GDM1 (cell line): ENCODE data around the gene ROR1.
"Not testable (repeated sequence)": the region's sequence is repeated elsewhere in the genome, so short reads cannot be mapped to it uniquely, and the experiment has no call there.

ENCODE experiments used
- DNase-seq: peaks from one replicate; lab custom pipeline; 2025; lab: John Stamatoyannopoulos, UW

Gene ROR1

DNA sequence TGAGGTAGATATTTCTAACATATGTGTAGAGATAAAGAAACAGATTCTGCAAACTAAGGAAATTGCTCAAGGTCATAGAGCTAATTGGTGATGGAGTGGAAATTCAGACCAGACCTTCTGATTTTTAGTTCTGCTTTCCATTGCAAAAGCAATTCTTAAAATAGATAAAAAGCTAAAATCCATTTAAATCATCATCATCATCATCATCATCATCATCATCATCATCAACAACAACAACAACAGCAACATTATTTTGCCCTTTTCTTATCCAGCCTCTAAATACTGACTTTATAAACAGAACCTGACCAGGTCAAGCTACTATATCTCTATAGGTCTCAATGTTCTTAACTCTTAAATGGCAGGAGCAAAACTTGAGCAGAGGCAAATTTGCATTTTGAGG lies 14.0 kb upstream of the ROR1 start:
- DNase-seq: no peak

DNA sequence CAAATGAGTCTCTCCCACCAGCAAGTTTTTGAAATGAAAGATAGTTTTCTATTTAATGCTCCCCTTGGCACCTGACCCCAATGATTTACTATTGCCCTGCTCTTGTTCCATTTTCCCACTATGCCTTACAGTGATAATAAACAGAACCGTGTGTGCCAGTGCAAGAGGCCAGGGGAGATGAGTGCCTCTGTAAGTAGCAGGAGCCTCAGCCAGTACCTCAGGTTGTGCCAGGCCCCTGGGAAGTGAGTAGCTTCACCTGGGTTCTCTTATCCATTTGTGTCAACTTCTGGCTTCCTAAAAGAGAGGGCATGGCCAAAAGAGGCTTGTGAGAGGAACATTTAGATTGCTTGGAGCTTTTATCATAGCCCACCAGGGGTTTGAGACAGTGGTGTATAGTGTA lies 3.4 kb upstream of the ROR1 start:
- DNase-seq: no peak

DNA sequence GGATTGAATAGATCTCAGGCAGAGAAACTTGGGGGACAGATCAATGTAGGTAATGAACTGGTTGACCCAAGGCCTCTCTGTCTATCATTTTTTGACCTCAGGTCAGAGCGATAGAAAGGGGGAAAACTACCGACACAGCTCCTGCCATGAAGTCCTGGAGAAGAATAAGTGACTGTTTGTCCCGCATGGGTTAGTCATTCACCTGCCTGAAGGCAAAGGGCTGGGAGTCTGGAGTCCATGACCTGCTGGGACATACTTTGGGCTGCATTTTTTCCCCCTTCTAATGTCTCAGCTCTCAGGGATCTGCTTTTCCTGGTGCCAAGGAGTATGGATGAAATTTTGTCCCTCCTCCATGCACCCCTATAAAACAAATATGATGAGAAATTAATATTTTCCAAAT lies 1.6 kb upstream of the ROR1 start:
- DNase-seq: no peak

DNA sequence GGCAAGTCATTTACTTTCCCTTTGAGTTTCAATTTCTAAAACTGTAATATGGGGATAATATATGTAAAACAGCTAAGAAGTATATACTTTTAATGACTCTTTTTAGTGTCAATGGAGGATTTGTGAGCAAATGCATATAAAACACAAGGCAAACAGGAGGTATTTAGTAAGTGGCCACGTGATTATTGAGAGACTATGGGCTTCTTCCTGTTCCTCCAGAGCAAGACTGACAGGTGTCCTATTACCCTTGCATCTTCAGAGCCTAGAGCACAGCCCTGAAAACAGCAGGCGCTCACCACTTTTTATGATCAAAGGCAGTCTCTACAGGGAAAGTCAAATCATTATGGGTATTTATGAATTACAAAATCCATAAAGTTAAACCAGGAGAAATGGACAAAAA lies 941 bp upstream of the ROR1 start:
- no peak for DNase-seq

DNA sequence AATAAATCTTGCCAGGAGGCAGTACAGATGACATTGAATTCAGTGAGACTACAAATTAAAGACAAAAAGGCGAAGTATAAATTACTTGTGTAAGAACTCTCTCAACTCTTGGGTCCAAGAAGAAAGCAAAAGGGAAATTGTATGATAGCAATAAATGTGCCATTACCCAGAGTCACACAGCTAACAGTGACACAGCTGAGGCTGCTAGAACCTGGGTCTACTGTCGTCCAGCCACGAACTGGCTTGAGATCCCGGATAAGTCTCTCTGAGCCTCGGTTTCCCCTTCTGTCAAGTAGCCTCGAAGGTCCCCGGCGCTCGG lies 362 bp upstream of the ROR1 start:
- no peak for DNase-seq

DNA sequence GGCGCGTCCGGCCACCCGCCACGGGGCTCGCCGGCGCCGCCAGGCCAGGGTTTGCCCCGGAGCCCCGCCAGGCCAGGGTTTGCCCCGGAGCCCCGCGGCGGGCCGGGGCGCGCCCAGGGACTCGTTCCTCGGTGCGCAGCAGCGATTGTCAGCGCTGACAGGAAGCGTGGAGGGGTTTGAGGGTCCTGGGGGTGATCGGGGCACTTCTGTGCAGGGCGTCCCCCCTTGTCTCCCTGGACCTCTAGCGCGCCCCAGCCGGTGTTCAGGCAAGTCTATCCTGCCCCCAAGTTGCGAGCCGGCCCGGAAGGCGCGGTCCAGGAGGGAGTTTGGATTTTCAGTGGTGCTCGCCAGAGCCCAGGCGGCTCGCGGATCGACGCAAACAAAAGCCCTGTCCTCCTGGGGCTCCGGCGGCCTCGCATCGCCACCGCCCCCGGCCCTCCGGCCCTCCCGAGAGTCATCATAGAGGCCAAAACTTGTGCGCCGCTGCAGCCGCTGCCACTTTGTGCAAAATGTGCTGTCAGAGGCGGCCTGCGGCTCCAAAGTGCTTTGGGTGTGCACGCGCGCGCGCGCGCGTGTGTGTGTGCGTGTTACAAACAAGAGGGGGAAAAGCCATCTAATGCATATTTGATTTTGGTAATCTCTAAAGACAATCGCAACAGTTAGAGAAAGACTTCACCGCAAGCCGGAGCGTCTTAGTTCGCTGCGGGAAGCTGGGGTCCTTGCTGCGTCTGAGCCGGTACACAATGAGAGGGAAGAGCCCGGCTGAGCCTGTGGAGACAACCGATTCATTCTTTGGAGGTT lies 1.0 kb downstream of the ROR1 start:
- DNase-seq: no peak

DNA sequence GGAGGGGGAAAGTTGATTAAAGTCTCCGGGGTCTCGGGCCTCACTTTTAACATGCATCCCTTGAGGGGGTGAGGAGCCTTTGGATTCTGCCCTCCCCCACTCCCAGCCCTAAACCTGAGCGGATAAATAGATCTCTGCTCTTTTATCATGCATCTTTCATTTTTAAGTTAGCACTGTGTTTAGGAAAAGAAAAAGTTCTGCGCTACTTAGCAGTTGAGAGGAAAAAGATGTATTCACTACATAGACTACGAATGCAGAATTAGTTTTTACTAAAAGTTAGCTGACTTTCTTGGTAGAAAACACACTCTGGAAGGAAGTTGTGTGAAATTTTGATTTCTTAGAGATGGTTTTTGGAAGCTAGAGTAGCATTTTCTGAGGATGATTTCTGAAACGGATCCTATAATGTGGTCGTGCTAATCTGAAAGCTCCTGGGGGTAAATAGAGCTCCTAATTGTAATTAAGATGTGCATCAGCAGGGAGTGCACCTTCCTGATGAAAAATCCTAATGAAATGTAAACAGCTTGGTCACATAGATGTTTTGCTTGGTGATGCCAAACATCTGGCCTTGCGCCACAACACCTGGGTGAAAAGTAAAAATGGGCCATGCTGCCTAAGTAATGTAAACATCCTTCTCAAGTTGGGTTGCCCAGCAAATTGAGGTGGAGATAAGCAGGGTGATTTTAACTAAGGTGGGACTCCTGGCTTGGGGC lies 1.8 kb downstream of the ROR1 start:
- no peak for DNase-seq

DNA sequence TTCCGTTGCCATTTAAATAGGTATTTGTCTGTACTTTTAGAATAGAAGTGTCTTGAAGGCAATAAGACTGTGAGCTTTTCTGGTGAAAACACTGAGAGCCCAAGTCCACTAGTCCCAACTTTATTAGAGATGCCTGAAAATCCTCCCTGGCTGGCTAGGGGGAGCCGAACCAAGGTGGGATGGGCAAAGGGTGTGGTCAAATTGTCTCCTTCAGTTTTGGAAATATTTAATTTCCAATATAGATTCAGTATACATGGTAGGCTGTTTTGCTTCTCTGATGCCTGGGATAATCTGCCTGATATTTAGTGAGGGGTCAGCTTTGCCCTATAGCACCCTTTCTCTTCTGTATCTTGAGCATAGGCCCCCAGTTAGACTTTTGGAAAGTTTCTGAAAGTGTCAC lies 3.5 kb downstream of the ROR1 start:
- DNase-seq: no peak

DNA sequence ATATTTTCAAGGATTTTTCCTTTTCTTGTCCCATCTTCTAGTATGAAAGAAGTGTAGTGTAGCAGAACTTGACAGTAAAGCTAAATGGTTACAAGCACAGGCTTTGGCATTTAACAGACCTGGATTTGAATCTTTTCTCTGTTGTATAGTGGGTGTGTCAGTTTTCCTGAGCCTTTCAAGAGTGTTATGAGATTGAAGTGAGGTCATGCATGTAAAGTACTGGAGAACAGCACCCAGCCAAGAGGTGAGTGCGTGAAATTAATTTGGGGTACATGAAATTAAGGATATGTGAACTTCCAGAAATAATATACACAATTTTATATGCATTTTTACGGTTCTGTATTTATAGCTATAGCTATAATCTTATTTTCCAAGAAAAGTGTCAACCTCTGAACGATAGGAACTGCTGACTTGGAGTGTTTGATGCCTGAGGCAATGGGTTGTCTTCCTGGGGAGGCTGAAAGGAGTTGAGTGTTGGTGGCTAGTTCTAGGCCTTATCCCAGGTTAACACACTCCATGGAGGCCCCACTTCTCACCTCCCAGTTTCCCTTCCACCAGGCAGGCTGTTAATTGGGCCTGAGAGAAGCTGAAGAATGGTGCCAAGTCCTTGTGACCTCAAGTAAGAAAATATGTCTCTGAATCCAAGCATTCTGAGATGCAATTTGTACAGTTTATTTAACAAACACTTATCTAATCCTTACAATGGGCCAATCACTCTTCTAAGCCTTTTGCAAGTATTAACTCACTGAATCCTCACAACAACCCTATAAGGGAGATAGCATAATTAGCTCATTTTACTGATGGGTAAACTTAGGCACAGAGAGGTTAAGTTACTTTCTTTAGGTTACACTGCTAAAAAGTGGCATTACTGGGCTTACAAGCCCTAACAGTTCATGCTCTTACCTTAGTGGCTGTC lies 4.4 kb downstream of the ROR1 start:
- no peak for DNase-seq

DNA sequence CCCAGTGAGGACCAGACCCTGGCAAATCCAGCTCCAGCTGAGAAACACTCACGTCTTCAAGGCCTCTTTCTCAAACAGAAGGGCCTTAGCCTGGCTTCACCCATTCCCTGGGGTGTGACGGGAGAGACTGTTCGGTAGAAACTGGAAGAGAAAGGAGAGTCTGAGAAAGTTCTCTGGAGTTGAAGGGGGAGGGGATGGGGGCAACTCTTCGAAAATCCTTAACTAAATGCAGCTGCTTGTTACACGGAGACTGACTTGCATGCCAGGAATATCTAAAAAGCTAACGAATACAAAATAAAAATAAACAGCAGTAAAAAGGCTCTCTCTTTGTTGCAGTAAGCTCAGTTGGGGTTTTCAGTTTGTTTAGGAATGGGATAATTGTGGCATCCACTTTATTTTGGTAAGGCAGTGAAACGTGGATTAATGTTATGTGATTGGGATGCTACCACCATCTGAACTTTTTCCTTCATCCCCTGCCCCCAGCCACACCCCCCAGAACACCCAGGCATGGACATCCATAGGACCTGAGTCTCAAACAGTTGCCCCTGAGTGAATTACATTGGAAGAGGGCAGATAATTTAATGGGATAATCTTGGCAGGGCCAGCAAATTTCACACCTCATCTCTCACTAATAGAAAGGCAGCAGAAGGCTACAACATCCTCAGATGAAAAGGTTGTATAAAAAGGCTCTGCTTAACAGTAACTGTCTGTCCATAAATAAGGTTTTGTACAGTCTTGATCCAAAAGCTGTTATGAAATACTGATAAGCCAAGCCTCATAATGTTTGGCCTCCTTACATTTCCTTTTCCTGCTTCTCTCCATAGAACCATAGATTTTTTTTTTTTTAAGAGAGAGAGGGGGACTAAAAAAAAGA lies 5.8 kb downstream of the ROR1 start:
- DNase-seq: no peak

DNA sequence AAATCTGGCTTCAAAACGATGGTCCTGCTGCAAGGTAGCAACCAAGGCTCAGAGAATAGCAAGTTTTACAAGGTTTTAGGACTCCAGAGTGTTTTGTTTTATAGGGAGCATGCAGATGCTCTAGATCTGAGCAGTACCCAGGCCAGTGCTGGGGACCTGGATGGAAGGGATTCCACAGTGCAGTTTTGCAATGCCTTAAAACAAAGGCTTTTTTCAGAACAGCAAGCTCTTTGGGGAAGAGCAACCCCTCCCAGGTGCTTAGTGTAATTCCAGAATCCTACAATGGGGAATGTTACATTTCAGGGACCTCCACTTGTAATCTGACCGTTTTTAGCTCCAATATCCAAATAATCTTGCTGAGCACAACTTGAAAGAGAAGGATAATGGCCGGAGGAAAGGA lies 6.7 kb downstream of the ROR1 start:
- DNase-seq: no peak

DNA sequence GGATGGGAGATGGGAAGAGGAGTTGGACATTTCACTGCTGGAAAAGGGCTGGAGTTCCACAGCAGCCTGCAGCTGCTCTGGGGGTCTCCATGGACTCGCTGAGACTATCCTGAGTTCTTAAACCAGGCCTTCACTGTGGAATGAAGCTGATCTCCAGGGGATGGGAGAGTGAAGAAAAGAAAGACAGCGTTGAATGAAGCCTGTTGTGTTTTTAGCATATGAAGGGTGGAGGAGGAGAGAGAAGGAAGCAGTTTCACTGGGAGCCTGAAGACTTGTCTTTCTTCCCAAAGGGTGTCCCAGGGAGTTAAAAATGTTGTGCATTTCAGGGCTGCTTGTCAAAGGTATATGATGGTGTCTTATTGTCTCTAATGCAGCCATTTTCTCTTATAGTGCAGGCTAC lies 9.2 kb downstream of the ROR1 start:
- no peak for DNase-seq

DNA sequence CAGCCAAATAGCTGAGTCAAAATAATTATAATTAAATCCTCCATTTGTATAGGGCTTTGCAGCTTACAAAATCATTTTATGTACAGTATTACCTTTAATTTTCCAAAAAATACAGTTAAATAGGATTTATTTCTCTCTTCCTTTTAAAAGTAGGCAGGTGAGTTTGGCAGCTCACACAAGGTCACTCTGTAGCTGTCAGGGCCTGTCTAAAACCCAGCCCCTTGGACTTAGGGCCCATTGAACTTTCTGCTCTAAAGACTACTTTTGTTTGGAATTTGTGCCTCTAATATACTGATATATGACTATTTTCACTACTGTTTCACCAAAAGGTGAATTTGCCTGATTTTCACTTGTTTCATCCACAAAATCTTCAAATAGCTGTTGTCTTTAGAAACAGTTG lies 10.3 kb downstream of the ROR1 start:
- DNase-seq: no peak

DNA sequence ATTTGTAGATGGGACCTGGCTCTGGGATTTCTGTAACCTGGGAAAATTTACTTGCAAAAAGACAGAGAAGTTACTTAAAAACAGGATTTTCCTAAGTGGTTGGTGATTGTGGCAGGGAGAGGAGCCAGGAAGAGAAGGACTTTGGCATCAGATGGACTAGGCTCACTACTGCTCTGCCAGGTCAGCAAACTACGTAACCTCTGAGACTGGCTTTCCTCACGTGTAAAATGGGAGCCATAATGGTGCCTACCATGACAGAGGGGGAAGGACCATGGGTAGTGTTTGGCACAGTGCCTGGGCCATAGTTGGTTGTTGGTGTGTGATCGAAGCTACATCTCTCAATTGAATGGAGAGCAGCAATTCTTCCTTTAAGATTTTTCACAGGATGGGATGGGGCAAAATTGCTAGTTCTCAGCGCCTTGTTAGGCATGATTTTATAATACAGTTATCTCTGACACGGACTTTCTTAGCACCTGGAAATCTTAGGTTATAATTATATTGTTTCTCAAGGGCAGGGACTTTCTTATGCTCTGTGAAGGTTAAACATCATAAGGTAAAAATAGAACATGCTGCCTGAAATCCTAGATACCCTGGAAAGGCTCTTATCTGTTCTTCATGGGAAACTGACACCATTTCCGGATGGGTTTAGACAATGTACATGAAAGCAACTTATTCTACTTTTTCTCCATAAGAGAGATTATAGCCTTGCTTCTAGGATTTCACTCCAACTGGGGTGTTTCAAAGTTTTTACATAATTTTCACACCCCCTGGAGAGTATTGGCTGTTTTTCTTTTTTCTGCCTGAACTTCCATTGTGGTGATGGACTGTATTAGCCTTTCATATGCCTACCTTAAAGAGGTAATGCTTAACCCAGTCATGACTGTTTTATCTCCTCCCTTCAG lies 10.9 kb downstream of the ROR1 start:
- DNase-seq: no peak

DNA sequence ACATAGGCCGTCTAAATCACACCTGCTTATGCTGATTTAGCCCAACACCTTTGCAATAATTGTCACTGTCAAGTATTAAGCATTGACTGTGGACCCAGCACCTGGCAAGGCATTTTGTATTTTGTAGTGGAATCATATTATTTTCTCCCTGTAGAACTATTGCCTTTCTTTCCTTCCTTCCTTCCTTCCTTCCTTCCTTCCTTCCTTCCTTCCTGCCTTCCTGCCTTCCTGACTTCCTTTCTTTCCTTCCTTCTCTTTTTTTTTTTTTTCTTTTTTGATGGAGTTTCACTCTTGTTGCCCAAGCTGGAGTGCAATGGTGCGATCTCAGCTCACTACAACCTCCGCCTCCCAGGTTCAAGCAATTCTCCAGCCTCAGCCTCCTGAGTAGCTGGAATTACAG lies 13.5 kb downstream of the ROR1 start:
- DNase-seq: not testable (repeated sequence)

DNA sequence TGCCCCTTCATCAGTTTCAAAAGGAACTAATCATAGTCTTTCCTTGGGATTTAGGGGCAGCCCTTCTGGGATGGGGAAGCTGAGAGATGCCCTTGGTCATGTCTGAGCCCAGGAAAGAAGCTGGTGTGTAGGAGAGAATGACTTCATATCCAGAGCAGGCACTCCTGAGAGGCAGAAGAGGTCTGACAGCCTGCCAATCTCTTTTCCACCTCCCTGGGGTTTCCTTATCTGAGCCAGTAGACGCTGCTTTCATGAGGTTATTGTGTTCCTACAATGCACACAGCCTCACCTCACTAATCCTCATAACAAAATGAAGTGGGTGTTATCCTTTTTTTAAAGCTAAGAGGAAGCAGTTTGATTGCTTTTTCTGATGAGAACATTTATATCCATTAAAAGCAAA lies 14.1 kb downstream of the ROR1 start:
- DNase-seq: no peak

DNA sequence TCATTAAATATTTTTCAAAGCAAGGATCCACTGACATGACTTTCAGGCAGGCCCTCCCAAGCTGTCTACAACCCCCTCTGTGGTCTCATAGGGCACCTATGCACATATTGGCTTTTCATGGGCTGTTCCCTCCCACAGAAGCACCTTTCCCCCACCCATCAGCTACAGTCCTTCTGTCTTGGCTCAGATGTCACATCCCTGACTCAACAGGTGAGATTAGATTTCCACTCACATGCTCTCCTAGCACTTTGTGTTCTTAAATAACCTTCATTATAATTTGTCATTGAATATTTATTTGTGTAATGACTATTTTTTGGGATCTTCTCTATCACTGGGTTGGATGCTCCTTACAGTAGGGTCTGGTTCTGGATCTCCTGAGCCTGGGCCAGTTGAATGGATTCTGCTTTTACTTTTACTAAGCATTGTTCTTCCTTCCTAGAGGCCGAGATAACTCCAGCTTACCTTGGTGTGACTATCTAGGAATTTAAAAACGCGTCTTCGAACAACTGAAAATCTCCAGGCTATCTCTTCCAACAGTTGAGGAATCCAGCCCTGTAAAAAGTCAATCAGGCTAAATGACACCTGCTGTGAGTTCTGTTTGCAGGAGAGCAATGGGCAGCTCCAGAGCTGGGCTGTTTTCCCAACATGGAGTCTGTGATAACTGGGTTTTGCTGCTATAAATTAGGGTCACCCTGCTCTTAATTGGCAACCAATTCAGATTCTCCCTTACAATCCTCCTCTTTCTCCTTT lies 16.2 kb downstream of the ROR1 start:
- no peak for DNase-seq

DNA sequence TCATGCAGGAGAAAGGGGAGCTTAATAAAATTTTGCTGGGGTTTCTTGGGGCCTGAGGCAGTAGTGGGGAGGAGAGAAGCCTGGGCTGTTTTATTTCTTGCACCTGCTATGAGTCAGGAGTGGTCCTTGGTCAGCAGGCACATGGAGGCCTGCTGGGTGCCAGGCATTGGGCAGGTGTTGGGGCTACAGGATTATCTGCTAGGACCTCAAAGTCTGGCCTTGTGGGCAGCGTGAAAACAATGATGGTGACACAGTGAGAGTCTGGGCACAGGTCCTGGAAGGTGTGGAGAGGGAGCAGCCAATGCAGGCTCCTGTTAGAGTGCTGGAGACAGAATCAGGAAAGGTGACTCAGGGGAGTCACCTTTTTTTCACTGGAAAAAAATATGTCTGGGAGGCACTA lies 17.2 kb downstream of the ROR1 start:
- DNase-seq: no peak

DNA sequence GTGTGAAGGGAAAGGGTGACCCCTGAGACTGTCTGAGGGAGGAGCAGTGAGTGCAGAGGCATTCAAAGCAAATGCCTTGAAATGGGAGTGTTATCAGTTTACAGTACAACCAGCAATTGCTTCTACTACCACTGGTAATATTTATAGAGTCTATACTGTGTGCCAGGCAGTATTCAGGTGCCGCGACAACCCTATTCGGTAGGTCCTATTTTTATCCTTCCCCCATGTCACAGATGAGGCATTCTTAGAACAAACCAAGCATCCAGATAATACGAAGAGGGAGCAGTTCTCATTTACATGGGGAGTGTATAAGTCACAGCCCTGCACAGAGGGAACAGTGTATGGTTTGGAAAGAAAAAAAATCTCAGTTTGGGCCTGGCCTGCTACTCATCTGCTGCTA lies 18.3 kb downstream of the ROR1 start:
- DNase-seq: no peak

DNA sequence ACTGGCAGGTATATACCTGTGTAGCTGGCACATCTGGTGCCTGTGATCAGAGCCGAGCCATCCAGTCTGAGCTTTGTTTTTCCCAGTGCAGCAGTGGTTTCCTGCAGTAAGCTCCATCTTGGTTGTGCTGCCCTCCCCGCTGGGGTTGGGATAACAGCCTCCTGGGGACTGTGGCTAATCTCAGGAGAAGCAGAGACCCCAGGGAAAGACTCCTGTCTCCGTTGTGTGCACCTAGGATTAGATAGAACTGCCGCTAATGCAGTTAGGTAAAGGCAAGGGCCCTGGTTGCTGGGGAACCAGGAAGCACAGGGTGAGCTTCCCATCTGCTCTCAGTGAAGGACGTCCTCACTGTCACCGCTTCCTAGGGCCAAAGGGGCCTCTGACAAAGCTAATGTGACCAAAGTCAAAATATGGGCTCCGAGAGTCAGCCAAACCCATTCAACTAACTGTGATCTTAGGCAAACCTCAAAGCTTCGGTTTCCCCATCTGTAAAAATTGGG lies 20.0 kb downstream of the ROR1 start:
- DNase-seq: no peak
